Thoracic aorta (tissue), 2 donors: ENCODE results near the gene LTK. TPM values are rescaled to one million over a fixed set of nuclear protein-coding genes. Genes with fewer than 3 reads are reported as not detected.

Experiments
- ATAC-seq: fragments of 150-250 bp; one replicate; pipeline ENCODE4 v1.8.0; 2017; ENCODE audit warnings: low read depth; ENCODE audit not compliant: insufficient number of reproducible peaks, low FRiP score
- DNase-seq: peaks from one replicate; pipeline ENCODE4 v3.0.0-alpha.2; 2020; ENCODE audit warnings: low spot score
- H3K27ac ChIP-seq, 2 donors: fragments of 200-600 bp; sonication (generic); 1 replicate in 1 of 2; 2 replicates in 1 of 2; pipeline ENCODE4 v1.5.1; 2016; ENCODE audit warnings: mild to moderate bottlenecking in 2 of 2, moderate library complexity in 2 of 2
- H3K27me3 ChIP-seq: fragments of 200-600 bp; sonication (generic); replicated peaks from 2 replicates; pipeline ENCODE4 v1.6.0; 2016; ENCODE audit warnings: mild to moderate bottlenecking; ENCODE audit not compliant: insufficient read depth
- H3K36me3 ChIP-seq: fragments of 200-600 bp; sonication (generic); one replicate; pipeline ENCODE4 v1.5.1; 2016
- H3K4me1 ChIP-seq, 2 donors: fragments of 200-600 bp; sonication (generic); 1 replicate in 1 of 2; 2 replicates in 1 of 2; pipeline versions ENCODE4 v1.5.1 to v1.6.0; 2016; ENCODE audit warnings: low read depth in 2 of 2, mild to moderate bottlenecking in 1 of 2; ENCODE audit not compliant: control insufficient read depth in 1 of 2
- H3K4me3 ChIP-seq: fragments of 200-600 bp; sonication (generic); 2 replicates; pipeline ENCODE4 v1.5.1; 2016; ENCODE audit warnings: mild to moderate bottlenecking
- H3K9me3 ChIP-seq: fragments of 200-600 bp; sonication (generic); 2 replicates; pipeline ENCODE4 v1.5.1; 2016
- total RNA-seq, 2 donors: library from RNA; depleted of rRNA; stranded (reverse); fragments of >200 nt; gene quantifications; one replicate each; pipeline versions ENCODE4 v1.1.0 to v1.2.3, GENCODE V29; 2016
- TF ChIP-seq, protein P1 (sequence below): fragments of 200-600 bp; sonication (generic); IDR thresholded peaks from one replicate; pipeline ENCODE4 v1.5.1; 2019; ENCODE audit warnings: antibody characterized with exemption

LTK gene
- total RNA-seq, 2 donors from 2014 or later, result 0.35 to 0.81 TPM

DNA sequence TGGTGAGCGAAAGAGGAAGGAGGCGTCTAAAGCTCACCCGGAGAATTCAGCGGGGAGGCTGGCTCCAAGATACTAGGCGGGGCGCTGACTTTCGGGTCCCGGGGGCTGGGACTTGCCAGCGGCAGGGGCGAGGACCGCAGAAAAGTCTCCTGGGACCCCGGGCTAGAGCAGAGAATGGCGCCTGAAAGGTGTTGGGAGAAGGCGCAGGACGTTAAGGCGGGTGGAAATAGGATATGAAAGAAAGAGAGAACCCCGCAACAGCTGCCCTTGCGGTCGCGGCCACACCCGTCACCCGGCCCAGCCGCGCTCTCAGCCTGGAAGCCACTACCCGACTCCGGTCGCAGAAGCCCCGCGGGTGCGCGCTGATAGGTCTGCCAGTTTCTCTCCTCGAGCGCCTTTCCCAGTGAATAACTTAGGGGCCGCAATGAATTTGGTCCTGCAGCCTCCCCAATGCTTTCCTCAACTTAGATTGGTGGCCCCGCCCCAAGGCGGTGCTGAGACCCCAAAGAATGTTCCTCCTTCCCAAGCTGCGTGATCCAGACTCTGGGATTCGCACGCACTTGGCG is 604 bp downstream of the LTK start:
- no peaks in the 10 kb centered on the region for H3K9me3 ChIP-seq
- H3K4me3 ChIP-seq, result peak overlapping the region; percentile 61
- DNase-seq (no peak), ATAC-seq (no peak)
- H3K27me3 ChIP-seq, result peaks cover 16% of the 10 kb centered on the region
- peak overlapping the region in 1 of 2 donors; percentile 38 for H3K27ac ChIP-seq
- TF ChIP-seq, protein P1, sequence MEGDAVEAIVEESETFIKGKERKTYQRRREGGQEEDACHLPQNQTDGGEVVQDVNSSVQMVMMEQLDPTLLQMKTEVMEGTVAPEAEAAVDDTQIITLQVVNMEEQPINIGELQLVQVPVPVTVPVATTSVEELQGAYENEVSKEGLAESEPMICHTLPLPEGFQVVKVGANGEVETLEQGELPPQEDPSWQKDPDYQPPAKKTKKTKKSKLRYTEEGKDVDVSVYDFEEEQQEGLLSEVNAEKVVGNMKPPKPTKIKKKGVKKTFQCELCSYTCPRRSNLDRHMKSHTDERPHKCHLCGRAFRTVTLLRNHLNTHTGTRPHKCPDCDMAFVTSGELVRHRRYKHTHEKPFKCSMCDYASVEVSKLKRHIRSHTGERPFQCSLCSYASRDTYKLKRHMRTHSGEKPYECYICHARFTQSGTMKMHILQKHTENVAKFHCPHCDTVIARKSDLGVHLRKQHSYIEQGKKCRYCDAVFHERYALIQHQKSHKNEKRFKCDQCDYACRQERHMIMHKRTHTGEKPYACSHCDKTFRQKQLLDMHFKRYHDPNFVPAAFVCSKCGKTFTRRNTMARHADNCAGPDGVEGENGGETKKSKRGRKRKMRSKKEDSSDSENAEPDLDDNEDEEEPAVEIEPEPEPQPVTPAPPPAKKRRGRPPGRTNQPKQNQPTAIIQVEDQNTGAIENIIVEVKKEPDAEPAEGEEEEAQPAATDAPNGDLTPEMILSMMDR, result no peak
- no peaks in the 10 kb centered on the region for H3K36me3 ChIP-seq
- H3K4me1 ChIP-seq, result peaks cover 18 to 25% of the 10 kb centered on the region in 2 donors

DNA sequence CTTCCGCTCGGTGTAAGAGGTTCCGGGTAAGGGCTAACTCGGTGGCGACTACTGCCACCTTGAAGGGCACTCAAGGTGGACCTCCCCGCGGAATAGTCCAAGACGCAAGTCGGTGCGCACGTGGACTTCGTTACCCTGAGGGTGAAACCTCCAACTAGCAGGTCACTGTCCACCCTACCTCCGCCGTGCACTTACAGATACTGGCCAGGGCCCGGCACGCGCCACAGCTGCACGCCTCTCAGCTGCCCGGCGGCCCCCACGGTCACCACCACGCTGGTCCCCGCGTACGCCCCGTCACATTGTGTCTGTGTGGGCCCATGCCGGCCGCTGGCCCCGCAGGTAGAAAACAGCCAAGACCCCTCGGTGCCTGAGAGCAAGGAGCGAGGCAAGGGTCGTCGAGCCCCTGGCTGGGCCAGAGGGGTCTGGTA is 1.1 kb downstream of the LTK start:
- ATAC-seq (no peak), DNase-seq (no peak)

DNA sequence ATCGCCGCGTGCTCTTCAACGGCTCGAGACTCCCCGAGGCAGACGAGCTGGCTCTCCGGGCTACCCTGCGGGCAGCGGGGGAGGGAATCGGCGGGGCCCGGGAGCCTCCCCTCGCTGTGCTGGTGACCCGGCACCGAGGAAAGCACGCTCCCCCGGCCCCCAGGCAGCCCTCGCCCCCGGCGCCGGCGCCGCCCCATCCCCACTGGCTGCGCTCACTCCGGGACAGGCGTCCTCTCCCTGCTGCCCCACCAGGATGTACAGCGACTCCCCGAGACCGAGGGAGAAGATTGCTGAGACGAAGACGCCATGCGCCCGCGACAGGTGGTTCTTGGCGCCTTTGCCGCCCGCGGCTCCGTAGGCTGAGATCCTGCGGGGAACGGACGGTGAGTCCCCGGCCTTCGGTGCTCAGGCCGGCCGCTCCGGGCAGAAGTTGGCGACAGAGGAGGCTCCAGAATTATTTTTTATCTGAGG is 1.7 kb downstream of the LTK start:
- peaks cover 18 to 25% of the 10 kb centered on the region in 2 donors for H3K4me1 ChIP-seq
- TF ChIP-seq, protein P1, result no peak
- DNase-seq (no peak), ATAC-seq (no peak)
- no peak overlapping the region for H3K27ac ChIP-seq
- H3K27me3 ChIP-seq, result peaks cover 16% of the 10 kb centered on the region
- H3K4me3 ChIP-seq, result peak overlapping the region; percentile 61
- H3K9me3 ChIP-seq, result no peaks in the 10 kb centered on the region
- H3K36me3 ChIP-seq, result no peaks in the 10 kb centered on the region

More for the DNA sequence above, 1.1 kb downstream of the LTK start:
- H3K27me3 ChIP-seq, result peaks cover 16% of the 10 kb centered on the region
- H3K4me3 ChIP-seq, result peak overlapping the region; percentile 61
- peaks cover 18 to 25% of the 10 kb centered on the region in 2 donors for H3K4me1 ChIP-seq
- TF ChIP-seq, protein P1, result no peak
- H3K36me3 ChIP-seq, result no peaks in the 10 kb centered on the region
- H3K9me3 ChIP-seq, result no peaks in the 10 kb centered on the region
- peak overlapping the region in 1 of 2 donors; percentile 38 for H3K27ac ChIP-seq

DNA sequence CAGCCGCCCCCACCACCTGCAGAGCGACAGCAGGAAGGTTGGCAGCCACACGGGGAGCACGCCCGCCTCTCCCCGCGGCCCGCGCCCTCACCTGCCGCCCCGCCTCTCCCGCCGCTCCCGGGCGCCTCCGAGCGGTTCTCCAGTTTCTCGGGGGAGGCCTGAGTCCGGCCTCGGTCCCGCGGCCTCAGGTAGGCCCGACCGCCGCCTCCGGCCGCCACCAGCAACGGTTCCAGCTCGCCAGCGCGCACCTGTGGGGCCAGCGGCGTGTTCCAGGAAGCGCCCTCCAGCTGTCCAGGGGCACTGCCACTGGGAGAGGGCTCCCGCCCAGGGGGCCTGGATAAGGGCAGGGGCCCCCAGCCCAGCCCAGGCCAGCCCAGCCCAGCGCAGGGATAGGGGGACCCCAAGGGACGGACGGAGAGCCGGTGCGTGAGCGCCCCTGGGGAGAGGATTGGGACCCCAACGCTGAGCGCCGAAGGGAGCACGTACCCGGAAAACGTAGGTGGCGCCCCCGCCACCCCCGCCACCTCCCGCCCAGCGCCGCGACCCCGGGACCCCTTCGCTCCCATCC is 2.2 kb downstream of the LTK start:
- ATAC-seq, result no peak
- peaks cover 16% of the 10 kb centered on the region for H3K27me3 ChIP-seq
- H3K9me3 ChIP-seq, result no peaks in the 10 kb centered on the region
- peak overlapping the region; percentile 61 for H3K4me3 ChIP-seq
- H3K4me1 ChIP-seq, result peaks cover 18 to 25% of the 10 kb centered on the region in 2 donors
- TF ChIP-seq, protein P1, result no peak
- H3K27ac ChIP-seq, result no peak overlapping the region
- H3K36me3 ChIP-seq, result no peaks in the 10 kb centered on the region
- no peak for DNase-seq

DNA sequence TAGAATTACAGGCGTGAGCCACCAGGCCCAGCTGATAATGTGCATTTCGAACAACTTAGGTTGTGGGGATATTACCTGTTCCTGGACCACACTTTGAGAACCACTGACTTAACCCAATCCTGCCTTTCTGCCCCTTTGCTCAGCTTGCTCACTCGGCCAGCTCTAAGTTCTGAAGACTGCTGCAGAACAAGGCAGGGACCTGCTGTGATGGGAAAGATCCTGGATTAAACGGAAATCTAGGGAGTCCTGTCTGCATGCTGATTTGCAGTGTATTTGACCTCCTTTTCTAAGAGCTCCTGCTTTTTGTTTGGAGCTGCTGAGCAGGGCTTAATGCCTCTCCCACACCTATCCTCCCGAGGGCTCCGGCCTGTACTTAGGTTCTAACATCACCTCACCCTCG is 2.9 kb downstream of the LTK start:
- Histone ChIP-seq H3K27ac (no peak overlapping the region), H3K4me1 (peaks cover 18 to 25% of the 10 kb centered on the region in 2 donors), H3K4me3 (no peak overlapping the region), H3K36me3 (no peaks in the 10 kb centered on the region), H3K9me3 (no peaks in the 10 kb centered on the region), H3K27me3 (peaks cover 16% of the 10 kb centered on the region)
- DNase-seq (no peak), ATAC-seq (no peak)
- TF ChIP-seq, protein P1, result no peak
